Measurements from ENCODE around the gene PAOX.

Gene PAOX

DNA sequence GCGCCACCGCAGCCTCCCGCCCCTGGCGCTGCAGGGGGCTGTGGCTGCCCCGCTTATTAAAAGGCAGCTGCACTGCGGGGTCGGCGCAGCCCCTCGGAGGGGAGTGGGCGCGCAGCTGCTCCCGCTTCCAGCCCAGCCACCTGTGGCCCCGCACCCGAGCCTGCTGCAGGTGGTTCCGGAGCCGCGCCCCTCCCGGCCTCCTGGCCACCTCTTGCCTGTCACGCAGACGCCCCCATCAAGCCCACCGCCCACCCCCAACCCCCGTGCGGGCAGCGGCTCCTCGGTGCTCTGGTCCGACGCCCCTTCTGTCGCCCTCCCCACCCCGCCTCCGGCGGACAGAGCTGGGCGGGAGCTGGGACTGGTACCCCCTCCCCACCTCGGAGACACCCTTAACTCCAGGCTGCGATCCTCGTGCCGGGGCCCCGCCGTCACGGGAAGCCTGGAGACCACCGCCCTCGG lies 42.9 kb upstream of the PAOX start:
- TF ChIP-seq, protein P1, sequence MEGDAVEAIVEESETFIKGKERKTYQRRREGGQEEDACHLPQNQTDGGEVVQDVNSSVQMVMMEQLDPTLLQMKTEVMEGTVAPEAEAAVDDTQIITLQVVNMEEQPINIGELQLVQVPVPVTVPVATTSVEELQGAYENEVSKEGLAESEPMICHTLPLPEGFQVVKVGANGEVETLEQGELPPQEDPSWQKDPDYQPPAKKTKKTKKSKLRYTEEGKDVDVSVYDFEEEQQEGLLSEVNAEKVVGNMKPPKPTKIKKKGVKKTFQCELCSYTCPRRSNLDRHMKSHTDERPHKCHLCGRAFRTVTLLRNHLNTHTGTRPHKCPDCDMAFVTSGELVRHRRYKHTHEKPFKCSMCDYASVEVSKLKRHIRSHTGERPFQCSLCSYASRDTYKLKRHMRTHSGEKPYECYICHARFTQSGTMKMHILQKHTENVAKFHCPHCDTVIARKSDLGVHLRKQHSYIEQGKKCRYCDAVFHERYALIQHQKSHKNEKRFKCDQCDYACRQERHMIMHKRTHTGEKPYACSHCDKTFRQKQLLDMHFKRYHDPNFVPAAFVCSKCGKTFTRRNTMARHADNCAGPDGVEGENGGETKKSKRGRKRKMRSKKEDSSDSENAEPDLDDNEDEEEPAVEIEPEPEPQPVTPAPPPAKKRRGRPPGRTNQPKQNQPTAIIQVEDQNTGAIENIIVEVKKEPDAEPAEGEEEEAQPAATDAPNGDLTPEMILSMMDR (IDR thresholded peaks at IDR 0.05; ENCODE audit: low read depth, low read length), result no peak
- H3K4me3 ChIP-seq (replicated peaks in 1 of 2; ENCODE audit: low read depth in 2 of 2, low read length in 2 of 2), result no peak overlapping the region
- DNase-seq (ENCODE audit: low read depth in 2 of 2), result no peak

DNA sequence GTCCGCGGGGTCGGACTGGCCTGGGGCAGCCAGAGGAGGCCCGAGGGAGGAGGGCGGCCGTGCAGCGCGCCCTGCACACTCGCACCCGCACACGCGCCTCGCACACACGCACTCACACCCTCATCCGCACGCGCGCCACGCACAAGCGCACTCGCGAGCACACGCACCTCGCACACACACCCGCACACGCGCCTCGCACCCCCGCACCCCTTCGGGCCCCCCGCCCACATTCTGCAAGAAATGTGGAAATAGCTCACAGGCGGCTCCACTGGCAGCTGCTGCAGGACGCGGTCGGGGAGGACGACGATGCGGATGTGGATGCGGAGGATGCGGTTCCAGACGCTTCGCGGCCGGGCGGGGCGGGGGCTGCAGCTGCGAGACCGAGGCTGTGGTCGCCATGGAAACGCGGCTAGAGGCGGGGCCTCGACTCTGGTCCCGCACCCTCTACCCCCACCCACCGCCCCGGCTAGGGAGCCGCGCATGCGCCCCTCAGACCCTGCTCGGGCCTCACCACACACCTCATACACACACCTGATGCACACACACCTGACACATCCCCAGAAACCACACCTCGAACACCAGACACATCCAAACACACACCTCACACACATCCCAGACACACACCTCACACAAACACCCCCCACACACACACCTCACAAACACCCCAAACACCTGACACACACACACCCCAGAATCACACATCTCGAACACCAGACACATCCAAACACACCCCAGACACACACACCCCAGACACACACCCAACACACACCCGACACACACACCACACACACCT lies 42.3 kb upstream of the PAOX start, which contains the start of gene CALY:
CALY (minus strand) TSS at position 320 of the 793 bp plus-strand sequence. CDS start 7,907 bp downstream, outside the sequence.
- DNase-seq (ENCODE audit: low read depth in 2 of 2), result no peak
- TF ChIP-seq, protein P1 (IDR thresholded peaks at IDR 0.05; ENCODE audit: low read depth, low read length), result no peak
- H3K4me3 ChIP-seq (replicated peaks in 1 of 2; ENCODE audit: low read depth in 2 of 2, low read length in 2 of 2), result peak within 1 kb of the TSS; percentile 32 to 40

DNA sequence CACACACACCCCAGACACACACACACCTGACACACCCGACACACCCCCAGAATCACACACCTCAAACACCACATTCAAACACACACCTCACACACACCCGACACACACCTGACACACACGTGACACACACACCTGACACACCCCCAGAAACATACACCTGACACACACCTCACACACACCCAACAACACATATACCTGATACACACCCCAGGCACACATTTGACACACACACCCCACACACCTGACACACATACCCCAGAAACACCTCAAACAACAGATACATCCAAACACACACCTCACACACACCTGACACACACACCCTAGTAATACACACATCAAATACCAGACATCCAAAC lies 41.7 kb upstream of the PAOX start:
- no peak for DNase-seq (ENCODE audit: low read depth in 2 of 2)
- H3K4me3 ChIP-seq (replicated peaks in 1 of 2; ENCODE audit: low read depth in 2 of 2, low read length in 2 of 2), result no peak overlapping the region
- TF ChIP-seq, protein P1 (IDR thresholded peaks at IDR 0.05; ENCODE audit: low read depth, low read length), result no peak

DNA sequence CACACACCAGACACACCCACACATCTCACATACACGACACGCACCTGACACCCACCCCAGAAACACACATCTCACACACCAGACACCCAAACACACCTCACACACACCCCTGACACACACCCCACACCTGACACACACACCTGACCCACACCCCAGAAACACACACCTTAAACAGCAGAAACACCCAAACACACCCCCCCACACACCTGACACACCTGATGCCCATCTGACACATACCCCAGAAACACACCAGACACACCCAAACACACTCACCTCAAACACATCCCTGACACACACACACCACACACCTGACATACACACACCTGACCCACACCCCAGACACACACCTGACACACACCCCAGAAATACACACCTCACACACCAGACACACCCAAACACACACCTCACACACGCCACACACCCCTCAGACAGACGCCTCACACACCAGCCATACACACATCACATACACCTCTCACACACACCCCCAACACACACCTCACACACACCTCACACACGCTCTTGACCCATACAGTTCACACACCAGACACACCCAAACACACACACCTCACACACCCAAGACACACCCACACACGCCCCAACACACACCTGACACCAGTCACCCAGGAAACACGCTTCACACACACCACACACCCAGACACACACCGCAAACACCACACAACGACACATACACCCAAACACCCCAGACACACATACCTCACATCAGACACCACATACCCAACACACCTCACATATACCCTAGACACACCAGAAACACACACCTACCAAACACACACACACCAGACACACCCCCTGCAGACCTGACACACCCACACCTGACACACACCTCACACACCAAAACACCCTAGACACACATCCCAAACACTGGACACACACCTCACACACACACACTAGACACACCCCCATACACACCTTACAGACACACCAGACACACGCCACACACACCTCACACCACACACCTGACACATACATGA lies 40.7 kb upstream of the PAOX start:
- TF ChIP-seq, protein P1 (IDR thresholded peaks at IDR 0.05; ENCODE audit: low read depth, low read length), result no peak
- no peak for DNase-seq (ENCODE audit: low read depth in 2 of 2)
- no peak overlapping the region for H3K4me3 ChIP-seq (replicated peaks in 1 of 2; ENCODE audit: low read depth in 2 of 2, low read length in 2 of 2)

DNA sequence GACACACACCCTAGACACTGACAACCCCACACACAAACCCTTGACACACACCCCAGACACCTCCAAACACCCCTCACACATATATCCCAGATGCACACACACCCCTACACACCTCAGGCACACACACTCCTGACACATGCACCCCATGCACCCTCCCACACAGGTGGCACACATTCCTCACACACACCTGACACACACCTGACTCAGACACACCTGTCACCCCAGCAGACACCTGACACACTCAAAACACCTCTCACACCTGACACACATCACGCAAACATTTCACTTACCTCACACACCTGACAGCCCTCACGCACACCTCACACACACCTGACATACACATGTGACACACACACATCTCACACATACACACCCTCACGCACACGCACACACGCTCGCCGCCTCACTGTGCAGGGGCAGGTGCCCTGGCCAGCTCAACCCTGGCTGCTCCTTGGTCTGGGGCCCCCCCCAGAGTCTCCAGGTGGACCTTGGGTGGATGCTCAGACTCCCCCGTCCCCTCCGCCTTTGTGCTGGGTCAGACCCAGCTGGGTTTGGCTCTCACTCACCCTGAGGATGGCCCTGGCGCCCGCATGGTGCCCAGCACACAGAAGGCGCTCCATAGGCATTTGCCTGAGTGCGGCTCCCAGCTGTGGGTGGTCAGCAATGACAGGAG lies 39.2 kb upstream of the PAOX start:
- DNase-seq (ENCODE audit: low read depth in 2 of 2), result no peak
- TF ChIP-seq, protein P1 (IDR thresholded peaks at IDR 0.05; ENCODE audit: low read depth, low read length), result no peak
- no peak overlapping the region for H3K4me3 ChIP-seq (replicated peaks in 1 of 2; ENCODE audit: low read depth in 2 of 2, low read length in 2 of 2)

DNA sequence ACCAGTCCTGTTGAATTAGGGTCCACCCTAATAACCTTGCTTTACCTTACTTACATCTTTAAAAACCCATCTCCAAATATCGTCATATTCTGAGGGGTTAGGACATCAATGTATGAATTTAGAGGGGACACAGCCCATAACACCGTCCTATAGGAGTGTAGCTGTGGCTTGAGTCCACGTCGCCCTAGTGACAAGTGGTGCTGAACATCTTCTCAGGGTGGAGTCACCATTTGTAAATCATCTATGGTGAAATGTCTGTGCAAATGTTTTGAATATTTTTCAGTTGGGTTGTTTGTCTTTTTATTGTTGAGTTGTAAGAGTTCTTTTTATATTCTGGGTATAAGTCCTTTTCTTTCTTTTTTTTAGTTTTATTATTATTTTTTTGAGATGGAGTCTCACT lies 37.1 kb upstream of the PAOX start:
- no peak overlapping the region for H3K4me3 ChIP-seq (replicated peaks in 1 of 2; ENCODE audit: low read depth in 2 of 2, low read length in 2 of 2)
- TF ChIP-seq, protein P1 (IDR thresholded peaks at IDR 0.05; ENCODE audit: low read depth, low read length), result no peak
- no peak for DNase-seq (ENCODE audit: low read depth in 2 of 2)

All from cardiac fibroblast (primary cell).